ENCODE data around the gene ERG.

DNA sequence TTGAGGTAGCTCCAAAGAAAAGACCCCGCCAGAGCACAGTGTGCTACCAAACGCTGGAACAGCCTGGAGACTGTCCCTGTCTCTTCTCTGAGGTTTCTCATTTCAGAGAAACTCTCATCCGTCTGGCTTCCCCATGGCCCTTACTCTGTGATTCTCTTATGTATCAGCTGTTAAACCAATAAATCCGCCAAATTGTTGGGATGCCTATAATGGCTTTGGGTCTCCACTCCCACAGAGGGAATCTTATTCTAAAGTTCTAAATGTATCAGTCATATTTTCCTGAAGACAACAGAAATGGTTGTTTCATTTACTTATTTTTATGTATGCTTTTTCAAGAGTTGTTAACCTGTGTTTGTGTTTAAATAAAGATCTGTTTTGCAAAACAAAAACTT, 4.0 kb downstream of the ERG start:
- TF ChIP-seq, protein P1, sequence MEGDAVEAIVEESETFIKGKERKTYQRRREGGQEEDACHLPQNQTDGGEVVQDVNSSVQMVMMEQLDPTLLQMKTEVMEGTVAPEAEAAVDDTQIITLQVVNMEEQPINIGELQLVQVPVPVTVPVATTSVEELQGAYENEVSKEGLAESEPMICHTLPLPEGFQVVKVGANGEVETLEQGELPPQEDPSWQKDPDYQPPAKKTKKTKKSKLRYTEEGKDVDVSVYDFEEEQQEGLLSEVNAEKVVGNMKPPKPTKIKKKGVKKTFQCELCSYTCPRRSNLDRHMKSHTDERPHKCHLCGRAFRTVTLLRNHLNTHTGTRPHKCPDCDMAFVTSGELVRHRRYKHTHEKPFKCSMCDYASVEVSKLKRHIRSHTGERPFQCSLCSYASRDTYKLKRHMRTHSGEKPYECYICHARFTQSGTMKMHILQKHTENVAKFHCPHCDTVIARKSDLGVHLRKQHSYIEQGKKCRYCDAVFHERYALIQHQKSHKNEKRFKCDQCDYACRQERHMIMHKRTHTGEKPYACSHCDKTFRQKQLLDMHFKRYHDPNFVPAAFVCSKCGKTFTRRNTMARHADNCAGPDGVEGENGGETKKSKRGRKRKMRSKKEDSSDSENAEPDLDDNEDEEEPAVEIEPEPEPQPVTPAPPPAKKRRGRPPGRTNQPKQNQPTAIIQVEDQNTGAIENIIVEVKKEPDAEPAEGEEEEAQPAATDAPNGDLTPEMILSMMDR (conservative IDR thresholded peaks at IDR 0.05), result no peak
- TF ChIP-seq ZFX (IDR thresholded peaks at IDR 0.05), result no peak
